PC-9 (cell line): Measurements from ENCODE around the gene MAML3.

Source experiments
- CTCF ChIP-seq: fragments of 200-600 bp; sonication (generic); conservative IDR thresholded peaks from 2 replicates; pipeline ENCODE4 v1.6.1; 2017; ENCODE audit warnings: mixed run types, antibody characterized with exemption, mild to moderate bottlenecking, moderate library complexity
- EZH2 ChIP-seq: fragments of 200-600 bp; sonication (generic); IDR thresholded peaks from 2 replicates; pipeline ENCODE4 v1.8.0; 2017; ENCODE audit warnings: antibody characterized with exemption, low read depth

- TF ChIP-seq CTCF (no peak), EZH2 (no peak)
These were observed 215.6 kb downstream of the MAML3 start for GRCh38 chr4:139938414-139938813.
